ENCODE results near the gene DENND5A. TPM values are rescaled to one million over a fixed set of nuclear protein-coding genes. Genes with fewer than 3 reads are reported as not detected.

DENND5A gene
- total and polyA plus RNA-seq, 2 donors (not counting 1 experiment from before 2014, with no cell fraction given), result 41.3 to 66.5 TPM

DNA sequence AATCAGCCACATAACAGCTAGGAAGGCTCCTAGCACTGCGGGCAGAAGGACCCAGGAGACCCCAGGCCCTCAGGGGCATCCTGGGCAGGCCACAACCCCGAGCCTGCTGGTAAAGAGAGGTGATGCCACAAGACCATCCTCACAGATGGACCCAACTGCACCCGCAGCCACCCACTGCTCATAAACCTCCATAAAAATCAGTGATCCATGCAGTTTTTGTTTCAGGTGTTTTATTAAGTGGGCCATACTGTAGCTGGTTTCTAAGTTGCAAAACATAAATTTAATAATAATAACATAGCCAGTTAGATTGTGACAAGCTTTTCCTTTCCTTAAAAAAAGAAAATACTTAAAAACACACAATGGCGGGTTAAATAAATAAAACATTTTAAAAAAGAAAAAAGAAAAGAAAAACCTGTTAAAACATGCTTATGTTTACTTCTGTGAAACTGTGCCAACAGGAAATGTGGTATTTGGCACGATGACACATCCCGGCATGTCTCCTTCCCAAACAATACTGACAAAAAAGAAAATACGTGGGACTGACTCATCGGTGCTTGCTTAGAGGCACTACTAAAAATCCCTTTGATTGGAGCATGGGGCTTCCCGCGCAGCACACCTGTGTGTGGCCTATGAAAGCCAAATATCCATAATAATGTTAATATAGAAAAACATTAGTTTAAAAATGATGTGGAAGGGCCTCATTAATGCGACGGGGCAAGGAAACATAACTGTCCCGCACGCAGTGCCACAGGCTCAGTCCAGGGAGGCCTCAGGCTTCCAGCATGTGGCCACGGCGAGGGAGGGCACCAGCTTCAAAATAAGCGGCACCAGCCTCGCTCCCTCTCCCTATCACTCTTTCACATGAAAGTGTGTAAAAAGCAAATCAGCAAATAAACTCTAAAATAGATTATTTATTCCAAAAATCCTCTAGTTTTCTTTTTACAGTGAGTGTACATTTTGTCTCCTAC, 126.3 kb downstream of the DENND5A start:
- Histone ChIP-seq H2AFZ (ENCODE audit: insufficient read depth, low read depth, low read length, poor library complexity, severe bottlenecking) (no peak overlapping the region), H3K79me2 (ENCODE audit: control insufficient read depth, insufficient read depth, low read length) (no peaks in the 10 kb centered on the region), H3K4me1 (ENCODE audit: control insufficient read depth in 2 of 2, insufficient read depth in 2 of 2, low read length in 2 of 2) (no peaks in the 10 kb centered on the region), H3K36me3 (replicated peaks in 1 of 2; ENCODE audit: control extremely low read depth in 1 of 2, control insufficient read depth in 1 of 2, extremely low read depth in 1 of 2, insufficient read depth in 2 of 2, low read length in 1 of 2) (peaks cover 0 to 31% of the 10 kb centered on the region in 2 experiments), H3K27ac (ENCODE audit: low read length in 2 of 2) (no peak overlapping the region), H3K27me3 (replicated peaks in 1 of 4; ENCODE audit: control extremely low read depth in 1 of 4, control insufficient read depth in 3 of 4, insufficient read depth in 4 of 4, low read length in 3 of 4) (no peaks in the 10 kb centered on the region), H3K4me2 (replicated peaks; ENCODE audit: low read depth, low read length, poor library complexity, severe bottlenecking) (no peak overlapping the region), H3K4me3 (ENCODE audit: control extremely low read depth in 1 of 5, extremely low read depth in 1 of 5, insufficient read depth in 1 of 5, low read depth in 2 of 5, low read length in 4 of 5) (no peak overlapping the region), H4K20me1 (ENCODE audit: control insufficient read depth, insufficient read depth, low read length, poor library complexity, severe bottlenecking) (no peaks in the 10 kb centered on the region), H3K9ac (ENCODE audit: low read length) (no peak overlapping the region), H3K9me3 (ENCODE audit: control extremely low read depth in 1 of 3, control insufficient read depth in 2 of 3, insufficient read depth in 1 of 3, low read length in 2 of 3) (no peaks in the 10 kb centered on the region)
- no peak overlapping the region for H3K4me3 Mint-ChIP-seq
- POLR2A ChIA-PET, result no interaction called here
- TF ChIP-seq, protein P1, sequence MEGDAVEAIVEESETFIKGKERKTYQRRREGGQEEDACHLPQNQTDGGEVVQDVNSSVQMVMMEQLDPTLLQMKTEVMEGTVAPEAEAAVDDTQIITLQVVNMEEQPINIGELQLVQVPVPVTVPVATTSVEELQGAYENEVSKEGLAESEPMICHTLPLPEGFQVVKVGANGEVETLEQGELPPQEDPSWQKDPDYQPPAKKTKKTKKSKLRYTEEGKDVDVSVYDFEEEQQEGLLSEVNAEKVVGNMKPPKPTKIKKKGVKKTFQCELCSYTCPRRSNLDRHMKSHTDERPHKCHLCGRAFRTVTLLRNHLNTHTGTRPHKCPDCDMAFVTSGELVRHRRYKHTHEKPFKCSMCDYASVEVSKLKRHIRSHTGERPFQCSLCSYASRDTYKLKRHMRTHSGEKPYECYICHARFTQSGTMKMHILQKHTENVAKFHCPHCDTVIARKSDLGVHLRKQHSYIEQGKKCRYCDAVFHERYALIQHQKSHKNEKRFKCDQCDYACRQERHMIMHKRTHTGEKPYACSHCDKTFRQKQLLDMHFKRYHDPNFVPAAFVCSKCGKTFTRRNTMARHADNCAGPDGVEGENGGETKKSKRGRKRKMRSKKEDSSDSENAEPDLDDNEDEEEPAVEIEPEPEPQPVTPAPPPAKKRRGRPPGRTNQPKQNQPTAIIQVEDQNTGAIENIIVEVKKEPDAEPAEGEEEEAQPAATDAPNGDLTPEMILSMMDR (IDR thresholded peaks at IDR 0.05), result no peak
- TF ChIP-seq EZH2 (IDR thresholded peaks at IDR 0.05; ENCODE audit: borderline replicate concordance, insufficient read depth, low read depth, low read length, poor library complexity, severe bottlenecking), result no peak
- no peak for DNase-seq
- CTCF ChIA-PET, result interaction anchor here (1.2 to 3.6 kb wide), 6 partner anchors 10 to 227 kb away, joined by 4 to 43 read pairs (median 16); no protein-coding TSS in a partner anchor
- ATAC-seq (ENCODE audit: low read depth), result no peak
- H3K4me1 Mint-ChIP-seq, result peaks cover 3% of the 10 kb centered on the region
- no peaks in the 10 kb centered on the region for H3K9me3 Mint-ChIP-seq (ENCODE audit: insufficient read depth)
- intact Hi-C loops (cut with micrococcal nuclease), result no loop called here
- no peaks in the 10 kb centered on the region for H3K27me3 Mint-ChIP-seq
- no peak overlapping the region for H3K27ac Mint-ChIP-seq
- WGBS (ENCODE audit: insufficient coverage), result 83% methylated on average over 8 of the region's 18 CpGs

DNA sequence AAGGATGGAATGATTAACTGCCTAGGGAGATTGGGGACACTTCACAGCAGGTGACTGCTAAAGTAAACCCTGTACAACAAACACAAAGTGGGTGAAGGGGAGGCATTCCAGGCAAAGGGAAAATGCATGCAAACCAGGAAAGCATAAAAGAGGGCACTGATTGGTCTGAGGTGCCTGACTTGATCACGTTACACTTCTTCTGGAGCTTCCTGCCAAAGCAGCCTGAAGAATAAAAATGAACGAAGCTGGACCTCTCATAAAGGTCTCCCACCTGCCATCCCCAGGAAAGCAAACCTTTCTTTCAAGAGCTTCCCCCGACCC, 127.1 kb downstream of the DENND5A start:
- 96% methylated on average over 3 of the region's 3 CpGs for WGBS (ENCODE audit: insufficient coverage)
- Histone ChIP-seq H3K79me2 (ENCODE audit: control insufficient read depth, insufficient read depth, low read length) (no peaks in the 10 kb centered on the region), H3K27ac (ENCODE audit: low read length in 2 of 2) (no peak overlapping the region), H3K27me3 (replicated peaks in 1 of 4; ENCODE audit: control extremely low read depth in 1 of 4, control insufficient read depth in 3 of 4, insufficient read depth in 4 of 4, low read length in 3 of 4) (no peaks in the 10 kb centered on the region), H3K9me3 (ENCODE audit: control extremely low read depth in 1 of 3, control insufficient read depth in 2 of 3, insufficient read depth in 1 of 3, low read length in 2 of 3) (no peaks in the 10 kb centered on the region), H3K4me2 (replicated peaks; ENCODE audit: low read depth, low read length, poor library complexity, severe bottlenecking) (no peak overlapping the region), H2AFZ (ENCODE audit: insufficient read depth, low read depth, low read length, poor library complexity, severe bottlenecking) (no peak overlapping the region), H3K4me3 (ENCODE audit: control extremely low read depth in 1 of 5, extremely low read depth in 1 of 5, insufficient read depth in 1 of 5, low read depth in 2 of 5, low read length in 4 of 5) (no peak overlapping the region), H3K36me3 (replicated peaks in 1 of 2; ENCODE audit: control extremely low read depth in 1 of 2, control insufficient read depth in 1 of 2, extremely low read depth in 1 of 2, insufficient read depth in 2 of 2, low read length in 1 of 2) (peaks cover 0 to 27% of the 10 kb centered on the region in 2 experiments), H4K20me1 (ENCODE audit: control insufficient read depth, insufficient read depth, low read length, poor library complexity, severe bottlenecking) (no peaks in the 10 kb centered on the region), H3K4me1 (ENCODE audit: control insufficient read depth in 2 of 2, insufficient read depth in 2 of 2, low read length in 2 of 2) (no peaks in the 10 kb centered on the region), H3K9ac (ENCODE audit: low read length) (no peak overlapping the region)
- ChIA-PET CTCF (interaction anchor here (0.6 to 3.6 kb wide), 22 partner anchors 9 to 369 kb away, joined by 3 to 43 read pairs (median 4); partner anchors contain the start of gene TMEM9B), POLR2A (no interaction called here)
- Mint-ChIP-seq H3K4me1 (peaks cover 3% of the 10 kb centered on the region), H3K27ac (no peak overlapping the region), H3K27me3 (no peaks in the 10 kb centered on the region), H3K9me3 (ENCODE audit: insufficient read depth) (no peaks in the 10 kb centered on the region), H3K4me3 (no peak overlapping the region)
- ATAC-seq (ENCODE audit: low read depth) (no peak), DNase-seq (no peak)
- intact Hi-C loops (cut with micrococcal nuclease), result no loop called here
- TF ChIP-seq, protein P1 (IDR thresholded peaks at IDR 0.05), result no peak
- TF ChIP-seq EZH2 (IDR thresholded peaks at IDR 0.05; ENCODE audit: borderline replicate concordance, insufficient read depth, low read depth, low read length, poor library complexity, severe bottlenecking), result no peak
